ENCODE data around the gene KRT86.
"Not testable (repeated sequence)": the region's sequence is repeated elsewhere in the genome, so short reads cannot be mapped to it uniquely, and the experiment has no call there.

KRT86 gene

GRCh38 chr12:52294803-52295202 is 20.4 kb downstream of the KRT86 start:
- no peak for DNase-seq (ENCODE audit: low read depth)

- DNase-seq (ENCODE audit: low read depth): no peak
Measured at GRCh38 chr12:52295663-52296062, 21.2 kb downstream of the KRT86 start.

- no peak for DNase-seq (ENCODE audit: low read depth)
Measured at GRCh38 chr12:52296572-52297215, 22.2 kb downstream of the KRT86 start.

DNA sequence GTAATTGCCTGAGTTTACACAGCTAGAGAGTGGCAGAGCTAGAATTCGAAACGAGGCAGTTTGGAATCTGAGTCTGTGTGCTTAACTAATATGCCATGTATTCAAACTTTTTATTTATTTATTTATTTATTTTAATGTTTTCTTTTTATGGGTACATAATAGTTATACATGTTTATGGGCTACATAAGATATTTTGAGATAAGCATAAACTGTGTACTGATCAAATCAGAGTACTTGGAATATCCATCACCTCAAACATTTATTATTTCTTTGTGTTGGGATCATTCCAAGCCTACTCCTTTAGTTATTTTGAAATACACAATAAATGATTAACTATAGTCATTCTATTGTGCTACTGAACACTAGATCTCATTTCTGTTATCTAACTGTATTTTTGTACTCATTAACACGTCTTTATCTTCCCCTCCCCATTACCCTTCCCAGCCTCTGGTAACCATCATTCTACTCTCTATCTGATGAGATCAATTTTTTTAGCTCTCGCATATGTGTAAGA is 24.3 kb downstream of the KRT86 start:
- no peak for DNase-seq (ENCODE audit: low read depth)

GRCh38 chr12:52300796-52301691 is 26.6 kb downstream of the KRT86 start:
- peak; percentile 63 for DNase-seq (ENCODE audit: low read depth)

DNA sequence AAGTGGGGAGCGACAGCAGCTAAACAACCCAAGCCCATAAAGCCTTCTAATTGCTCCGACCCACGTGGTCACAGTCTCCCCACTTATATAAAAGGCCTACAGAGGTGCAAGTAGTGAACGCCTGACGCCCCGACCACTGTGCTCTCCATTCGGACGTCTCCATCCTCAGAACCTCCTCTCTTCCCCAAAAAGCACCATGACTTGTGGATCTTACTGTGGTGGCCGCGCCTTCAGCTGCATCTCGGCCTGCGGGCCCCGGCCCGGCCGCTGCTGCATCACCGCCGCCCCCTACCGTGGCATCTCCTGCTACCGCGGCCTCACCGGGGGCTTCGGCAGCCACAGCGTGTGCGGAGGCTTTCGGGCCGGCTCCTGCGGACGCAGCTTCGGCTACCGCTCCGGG is 27.3 kb downstream of the KRT86 start:
- DNase-seq (ENCODE audit: low read depth): not testable (repeated sequence)

GRCh38 chr12:52302242-52302914 is 27.9 kb downstream of the KRT86 start:
- not testable (repeated sequence) for DNase-seq (ENCODE audit: low read depth)

GRCh38 chr12:52304941-52305411 is 30.5 kb downstream of the KRT86 start:
- peak; percentile 30 for DNase-seq (ENCODE audit: low read depth)

- DNase-seq (ENCODE audit: low read depth): no peak
Measured at GRCh38 chr12:52305921-52306705, 31.7 kb downstream of the KRT86 start.

GRCh38 chr12:52306731-52307130 is 32.3 kb downstream of the KRT86 start:
- no peak for DNase-seq (ENCODE audit: low read depth)

- DNase-seq (ENCODE audit: low read depth): peak; percentile 57
Measured at GRCh38 chr12:52307836-52308805, 33.7 kb downstream of the KRT86 start.

DNA sequence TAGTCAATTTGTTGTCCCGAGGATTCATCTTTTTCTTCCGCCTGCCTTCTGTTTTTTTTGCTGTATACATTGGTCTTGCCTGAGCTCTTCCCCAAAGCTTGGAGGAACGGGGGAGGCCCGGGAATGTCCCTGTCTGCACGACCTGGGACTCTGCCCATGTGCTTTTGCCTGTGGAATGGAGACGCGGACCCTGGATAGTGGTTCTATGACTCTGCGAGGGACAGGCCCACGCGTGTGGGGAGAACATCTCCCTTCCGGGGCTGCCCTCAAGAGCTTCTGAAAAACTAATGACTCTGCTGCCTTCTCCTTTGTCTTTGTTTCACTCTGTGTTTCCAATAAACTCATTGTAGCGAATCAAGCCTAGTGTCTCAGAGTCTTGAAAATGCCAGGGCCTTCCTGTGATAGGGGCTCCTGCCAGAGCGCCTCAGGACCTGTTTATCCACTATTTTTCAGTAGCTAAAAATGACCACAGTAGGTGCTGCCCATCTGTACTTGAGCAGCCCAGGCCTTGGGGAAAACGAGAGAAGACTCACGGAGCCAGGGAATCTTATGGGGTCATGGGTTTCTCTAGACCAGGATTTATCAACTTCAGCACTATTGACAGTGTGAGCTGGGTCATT is 34.5 kb downstream of the KRT86 start:
- no peak for DNase-seq (ENCODE audit: low read depth)

DNA sequence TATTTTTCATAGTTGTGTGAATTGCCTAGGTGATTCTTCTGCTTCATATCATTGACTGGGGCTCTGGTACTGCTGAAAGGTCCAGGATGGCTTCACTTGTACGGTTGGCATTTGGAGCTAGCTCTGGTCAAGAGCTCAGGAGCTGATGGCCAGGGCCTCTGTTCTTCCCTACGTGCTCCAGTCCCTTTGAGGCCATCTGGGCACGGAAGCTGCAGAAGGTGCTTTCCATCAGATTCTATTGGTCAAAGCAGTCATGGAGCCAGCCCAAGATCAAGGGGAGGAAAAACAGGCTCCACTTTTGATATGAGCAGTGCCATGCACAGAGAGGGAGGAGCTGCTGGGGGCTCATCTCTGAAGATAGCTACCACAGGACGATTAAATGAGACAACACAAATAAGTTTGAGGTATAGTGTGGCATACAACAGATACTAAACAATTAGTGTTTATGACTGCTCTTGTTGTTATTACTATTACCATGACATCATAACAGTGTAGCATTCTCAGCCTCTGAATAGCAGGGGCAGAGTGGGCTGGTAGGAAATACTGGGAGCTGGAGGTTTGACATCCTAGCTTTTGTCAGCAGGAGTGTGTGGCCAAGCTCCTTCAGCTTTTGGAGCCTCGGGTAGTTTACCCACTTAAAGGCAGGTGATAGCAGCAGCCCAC is 36.3 kb downstream of the KRT86 start:
- peak; percentile 68 for DNase-seq (ENCODE audit: low read depth)

DNA sequence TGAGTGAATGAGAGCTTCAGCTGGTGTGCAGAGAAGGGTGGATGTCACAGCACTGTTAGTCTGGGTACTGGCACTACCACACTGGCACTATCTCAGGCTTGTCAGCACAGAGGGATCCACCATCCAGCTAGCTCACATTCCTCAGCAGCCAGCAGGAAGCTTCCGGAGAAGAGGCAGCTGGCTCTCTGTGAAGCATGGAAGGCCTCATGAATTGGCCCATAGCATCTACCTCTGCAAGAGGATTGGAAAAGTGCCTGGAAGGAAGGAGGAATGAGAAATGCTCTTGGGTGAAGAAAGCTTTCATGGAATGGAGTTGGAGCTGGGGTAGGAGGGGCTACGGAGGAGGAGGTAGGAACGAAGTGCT is 36.8 kb downstream of the KRT86 start:
- no peak for DNase-seq (ENCODE audit: low read depth)

GRCh38 chr12:52312086-52312485 is 37.6 kb downstream of the KRT86 start:
- DNase-seq (ENCODE audit: low read depth): no peak

- DNase-seq (ENCODE audit: low read depth): no peak
Measured at GRCh38 chr12:52313461-52313860, 39.0 kb downstream of the KRT86 start.

- DNase-seq (ENCODE audit: low read depth): no peak
Measured at GRCh38 chr12:52313926-52314325, 39.5 kb downstream of the KRT86 start.

DNA sequence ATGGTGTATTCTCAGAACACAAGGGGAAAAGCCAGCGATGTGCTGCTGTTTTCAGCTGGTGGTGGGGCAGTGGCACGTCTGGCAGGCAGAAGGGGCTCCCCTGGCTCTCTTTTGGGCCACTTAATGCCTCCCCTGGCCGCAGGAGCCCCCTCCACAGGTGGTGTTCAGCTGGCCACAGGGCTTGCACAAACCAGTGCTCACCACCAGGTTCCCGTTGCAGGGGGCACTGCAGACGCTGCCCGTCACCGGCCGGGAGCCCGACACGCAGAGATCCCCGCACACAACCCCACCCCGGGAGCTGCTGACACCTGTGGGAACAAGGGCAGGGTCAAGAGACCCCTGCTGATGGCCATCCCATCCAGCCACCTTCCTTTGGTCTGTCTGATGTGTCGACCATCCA is 40.1 kb downstream of the KRT86 start:
- no peak for DNase-seq (ENCODE audit: low read depth)

DNA sequence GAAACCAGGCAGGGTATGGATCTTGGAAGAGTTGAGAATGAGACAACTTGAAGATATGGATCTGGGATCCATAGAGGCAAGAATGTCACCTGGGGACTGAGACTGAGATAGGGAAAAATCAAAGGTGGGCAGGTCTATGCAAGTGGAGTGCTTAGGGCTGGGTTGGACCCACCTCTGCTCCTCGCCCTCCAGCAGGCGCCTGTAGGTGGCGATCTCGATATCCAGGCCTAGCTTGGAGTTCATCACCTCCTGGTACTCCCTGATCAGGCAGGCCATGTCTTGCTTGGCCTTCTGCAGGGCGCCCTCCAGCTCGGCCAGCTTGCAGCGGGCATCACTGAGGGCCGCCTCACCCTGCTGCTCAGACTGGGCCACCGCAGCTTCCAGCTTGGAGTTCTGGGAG is 41.3 kb downstream of the KRT86 start:
- peak; percentile 33 for DNase-seq (ENCODE audit: low read depth)

DNA sequence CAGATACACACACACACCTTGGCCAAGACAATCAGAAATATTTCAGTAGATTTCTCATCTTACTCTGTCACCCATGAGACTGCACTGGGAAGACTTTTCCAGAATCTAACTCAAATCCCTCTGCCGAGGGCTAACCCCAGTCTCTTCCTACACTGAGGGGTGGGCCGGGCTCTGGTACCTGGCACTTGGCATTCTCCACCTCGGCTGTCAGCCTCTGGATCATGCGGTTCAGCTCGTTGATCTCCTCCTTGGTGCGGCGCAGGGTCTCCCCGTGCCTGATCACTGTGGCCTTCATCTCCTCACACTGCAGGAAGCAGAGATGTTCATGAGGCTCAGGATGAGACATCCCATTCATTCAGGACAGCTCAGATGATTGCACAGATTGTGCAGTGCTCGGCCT is 41.8 kb downstream of the KRT86 start:
- no peak for DNase-seq (ENCODE audit: low read depth)

All from ELR (cell line).